Activated B cell treated with CpG ODN at 0.5 μM for 24 hours (primary cell): ENCODE data around the gene SLC36A2. TPM values are rescaled to one million over a fixed set of nuclear protein-coding genes. Genes with fewer than 3 reads are reported as not detected.
A peak's percentile ranks its signal among the peaks of the same experiment; 100 is the strongest.

Experiments
- ATAC-seq: fragments of 200-7000 bp; cut with Tn5 transposase; one replicate; pipeline ENCODE4 v1.10.0; 2021; ENCODE audit warnings: low read depth, mild to moderate bottlenecking, moderate library complexity
- CTCF ChIA-PET: fragments of 350-600 bp; sonication (Branson Sonifier 250); formaldehyde crosslinking; loops from one replicate; lab custom pipeline; 2021; ENCODE audit warnings: antibody characterized with exemption; lab: Charles Lee
- POLR2A ChIA-PET: fragments of 350-600 bp; sonication (Branson Sonifier 250); formaldehyde crosslinking; loops from one replicate; lab custom pipeline; 2021; ENCODE audit warnings: antibody characterized with exemption; lab: Charles Lee
- DNase-seq: peaks from one replicate; pipeline ENCODE4 v3.0.0; 2022
- H3K27ac Mint-ChIP-seq: one replicate; pipeline ENCODE4 v1.8.0; 2020; ENCODE audit warnings: mixed read lengths
- H3K27me3 Mint-ChIP-seq: one replicate; pipeline ENCODE4 v1.8.0; 2021; ENCODE audit warnings: mixed read lengths
- H3K36me3 Mint-ChIP-seq: one replicate; pipeline ENCODE4 v1.8.0; 2021; ENCODE audit warnings: low read depth, mixed read lengths
- H3K4me1 Mint-ChIP-seq: one replicate; pipeline ENCODE4 v1.8.0; 2021; ENCODE audit warnings: mixed read lengths
- H3K4me3 Mint-ChIP-seq: one replicate; pipeline ENCODE4 v1.8.0; 2020; ENCODE audit warnings: mild to moderate bottlenecking, mixed read lengths
- H3K9me3 Mint-ChIP-seq: one replicate; pipeline ENCODE4 v1.8.0; 2020; ENCODE audit warnings: mixed read lengths
- intact Hi-C: fragments of 100-400 bp; cut with micrococcal nuclease; formaldehyde crosslinking; loops from one replicate; pipeline ENCODE4 v1.15.1; 2024
- total RNA-seq: library from RNA; stranded (reverse); gene quantifications from 2 replicates; pipeline ENCODE4 v1.2.3, GENCODE V29; 2022
- TF ChIP-seq, protein P1 (sequence below): fragments of 200-600 bp; IDR thresholded peaks from one replicate; pipeline ENCODE4 v1.8.0; 2022; ENCODE audit warnings: antibody characterized with exemption, mild to moderate bottlenecking

The SLC36A2 gene
- total RNA-seq, 1 donor from 2014 or later: not detected

DNA sequence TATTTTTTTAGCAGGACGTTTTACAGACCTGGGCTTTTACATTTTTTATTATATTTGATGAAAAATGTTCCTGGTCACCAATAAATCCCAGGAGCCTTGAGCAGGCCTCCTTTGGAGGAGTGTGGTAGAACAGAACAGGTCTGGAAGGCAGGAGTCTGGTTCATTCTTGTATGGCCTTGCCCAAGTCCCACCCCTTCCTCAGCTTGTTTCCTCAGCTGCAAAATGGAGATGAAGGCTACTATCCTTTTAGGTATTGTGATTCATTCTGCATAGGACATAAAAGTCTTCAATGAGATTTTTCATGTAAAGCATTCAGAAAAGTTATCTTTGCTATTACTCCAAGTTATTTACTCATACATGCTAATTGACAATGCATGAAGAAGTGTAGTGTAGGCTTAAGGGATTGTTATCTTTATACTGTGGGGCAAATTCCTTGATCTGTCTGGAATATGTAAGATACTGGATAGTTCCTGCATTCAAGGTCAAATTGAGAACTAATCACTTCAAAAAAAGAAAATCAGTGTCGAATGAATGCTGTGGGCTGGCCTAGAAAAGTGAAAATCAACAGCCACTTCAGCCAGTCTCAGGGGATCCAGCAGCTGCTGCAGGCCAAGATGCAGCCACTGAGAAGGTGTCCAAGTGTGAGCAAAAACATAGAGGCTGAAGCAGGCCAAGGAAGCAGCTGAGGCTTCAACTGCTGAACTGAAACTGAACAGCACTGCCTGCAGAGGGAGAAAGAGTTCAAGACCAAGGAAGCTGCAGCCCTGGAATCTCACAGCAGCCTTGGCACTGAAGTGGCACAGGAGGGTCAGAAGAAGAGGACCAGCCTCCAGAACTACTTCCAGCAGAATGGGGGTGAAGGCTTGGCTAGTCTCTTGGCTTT, 28.3 kb downstream of the SLC36A2 start:
- Mint-ChIP-seq H3K4me3 (no peak overlapping the region), H3K9me3 (no peaks in the 10 kb centered on the region), H3K27ac (peak overlapping the region; percentile 32), H3K36me3 (no peaks in the 10 kb centered on the region), H3K4me1 (peaks cover 11% of the 10 kb centered on the region), H3K27me3 (peaks cover 4% of the 10 kb centered on the region)
- CTCF ChIA-PET: interaction anchor here (1.1 to 1.6 kb wide), 4 partner anchors 108 to 333 kb away, joined by 3 to 5 read pairs (median 4); partner anchors contain the start of gene SLC36A1
- ATAC-seq: peak; percentile 68
- no peak for DNase-seq
- POLR2A ChIA-PET: no interaction called here
- TF ChIP-seq, protein P1, sequence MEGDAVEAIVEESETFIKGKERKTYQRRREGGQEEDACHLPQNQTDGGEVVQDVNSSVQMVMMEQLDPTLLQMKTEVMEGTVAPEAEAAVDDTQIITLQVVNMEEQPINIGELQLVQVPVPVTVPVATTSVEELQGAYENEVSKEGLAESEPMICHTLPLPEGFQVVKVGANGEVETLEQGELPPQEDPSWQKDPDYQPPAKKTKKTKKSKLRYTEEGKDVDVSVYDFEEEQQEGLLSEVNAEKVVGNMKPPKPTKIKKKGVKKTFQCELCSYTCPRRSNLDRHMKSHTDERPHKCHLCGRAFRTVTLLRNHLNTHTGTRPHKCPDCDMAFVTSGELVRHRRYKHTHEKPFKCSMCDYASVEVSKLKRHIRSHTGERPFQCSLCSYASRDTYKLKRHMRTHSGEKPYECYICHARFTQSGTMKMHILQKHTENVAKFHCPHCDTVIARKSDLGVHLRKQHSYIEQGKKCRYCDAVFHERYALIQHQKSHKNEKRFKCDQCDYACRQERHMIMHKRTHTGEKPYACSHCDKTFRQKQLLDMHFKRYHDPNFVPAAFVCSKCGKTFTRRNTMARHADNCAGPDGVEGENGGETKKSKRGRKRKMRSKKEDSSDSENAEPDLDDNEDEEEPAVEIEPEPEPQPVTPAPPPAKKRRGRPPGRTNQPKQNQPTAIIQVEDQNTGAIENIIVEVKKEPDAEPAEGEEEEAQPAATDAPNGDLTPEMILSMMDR: no peak
- intact Hi-C loops: loop anchor here (2.0 to 5.0 kb wide), 2 partner anchors 183 to 334 kb away; no protein-coding TSS in a partner anchor

DNA sequence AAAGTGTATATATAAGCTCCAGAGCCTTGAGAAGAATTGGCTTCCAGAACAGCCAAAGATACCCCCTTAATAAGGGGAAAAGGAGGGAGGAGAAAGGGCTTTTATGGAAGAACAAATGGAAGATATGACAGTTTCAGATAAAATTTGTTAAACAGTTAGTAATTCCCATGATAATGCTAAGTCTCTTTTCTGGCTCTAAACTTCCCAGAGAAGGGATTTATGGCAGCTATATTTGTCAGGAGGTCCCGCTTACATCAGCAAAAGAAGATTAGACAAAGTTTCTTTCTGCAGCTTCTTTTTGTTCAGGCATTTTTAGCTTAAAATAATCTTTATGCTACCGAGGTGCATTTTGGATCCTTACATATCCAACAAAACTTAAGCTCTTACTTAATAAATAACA, 29.5 kb downstream of the SLC36A2 start:
- no peaks in the 10 kb centered on the region for H3K9me3 Mint-ChIP-seq
- no peaks in the 10 kb centered on the region for H3K36me3 Mint-ChIP-seq
- TF ChIP-seq, protein P1: no peak
- H3K27me3 Mint-ChIP-seq: peaks cover 5% of the 10 kb centered on the region
- H3K27ac Mint-ChIP-seq: no peak overlapping the region
- intact Hi-C loops: loop anchor here (2.0 to 5.0 kb wide), 4 partner anchors 65 to 335 kb away; partner anchors contain the start of gene GM2A
- H3K4me1 Mint-ChIP-seq: peaks cover 11% of the 10 kb centered on the region
- DNase-seq (no peak), ATAC-seq (no peak)
- POLR2A ChIA-PET: interaction anchor here (0.7 kb wide), 2 partner anchors 11 to 559 kb away, joined by 3 read pairs; partner anchors contain the start of gene DCTN4
- CTCF ChIA-PET: interaction anchor here (0.8 to 2.6 kb wide), 3 partner anchors 77 to 192 kb away, joined by 3 to 16 read pairs (median 4); no protein-coding TSS in a partner anchor
- no peak overlapping the region for H3K4me3 Mint-ChIP-seq

DNA sequence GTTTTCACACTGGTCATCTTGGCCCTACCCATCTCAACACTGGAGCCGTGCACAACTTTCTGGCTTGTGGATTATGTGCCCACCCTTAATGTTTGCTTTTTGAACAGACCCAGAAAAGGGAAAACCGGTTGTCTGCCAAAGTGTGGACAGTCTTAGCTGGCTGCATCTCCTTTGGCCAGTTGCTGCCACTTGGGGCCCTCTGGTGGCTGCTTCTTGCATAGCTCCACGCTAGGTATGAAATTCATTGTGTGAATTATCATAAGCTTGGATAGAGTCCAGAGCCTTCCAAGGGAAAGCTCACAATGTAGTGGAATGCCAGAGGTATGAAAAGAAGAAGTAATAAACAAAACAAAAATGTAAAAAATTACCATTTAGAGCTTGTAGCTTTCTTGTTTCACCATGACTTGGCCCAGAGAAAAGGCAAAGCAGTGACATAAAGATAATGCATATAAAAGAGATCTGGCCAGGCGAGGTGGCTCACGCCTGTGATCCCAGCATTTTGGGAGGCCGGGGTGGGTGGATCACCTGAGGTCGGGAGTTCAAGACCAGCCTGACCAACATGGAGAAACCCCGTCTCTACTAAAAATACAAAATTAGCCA, 31.3 kb downstream of the SLC36A2 start:
- peaks cover 5% of the 10 kb centered on the region for H3K27me3 Mint-ChIP-seq
- H3K36me3 Mint-ChIP-seq: no peaks in the 10 kb centered on the region
- CTCF ChIA-PET: interaction anchor here (0.6 to 2.6 kb wide), 30 partner anchors 10 to 535 kb away, joined by 3 to 18 read pairs (median 4); partner anchors contain the start of gene GM2A
- no peak overlapping the region for H3K4me3 Mint-ChIP-seq
- POLR2A ChIA-PET: interaction anchor here (0.7 to 1.0 kb wide), 3 partner anchors 58 to 190 kb away, joined by 3 read pairs; no protein-coding TSS in a partner anchor
- peaks cover 3% of the 10 kb centered on the region for H3K9me3 Mint-ChIP-seq
- DNase-seq: peak; percentile 40
- intact Hi-C loops: loop anchor here (1.0 to 5.0 kb wide), 6 partner anchors 63 to 265 kb away; partner anchors contain the start of gene GM2A
- no peak overlapping the region for H3K27ac Mint-ChIP-seq
- ATAC-seq: peak; percentile 83
- peaks cover 11% of the 10 kb centered on the region for H3K4me1 Mint-ChIP-seq
- TF ChIP-seq, protein P1: peak; percentile 64

DNA sequence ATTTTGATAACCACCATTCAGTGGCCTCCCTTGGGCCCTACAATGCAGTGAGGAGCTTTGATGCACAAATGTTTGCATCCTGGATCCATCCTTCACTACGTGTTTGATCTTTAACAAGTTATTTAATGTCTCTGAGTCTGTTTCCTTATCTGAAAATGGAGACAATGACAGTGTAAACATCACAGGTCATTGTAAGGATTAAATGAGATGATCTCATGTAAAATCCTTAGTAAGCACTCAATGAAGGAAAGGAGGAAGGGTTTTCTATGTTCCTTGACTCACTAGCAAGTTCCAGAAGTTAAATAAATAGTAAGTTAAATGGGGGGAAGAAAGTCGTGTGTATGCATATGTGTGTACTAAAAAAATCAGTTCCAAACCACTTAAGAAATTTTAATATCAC, 34.0 kb downstream of the SLC36A2 start:
- peaks cover 9% of the 10 kb centered on the region for H3K9me3 Mint-ChIP-seq
- H3K36me3 Mint-ChIP-seq: no peaks in the 10 kb centered on the region

More for the DNA sequence above, 34.0 kb downstream of the SLC36A2 start:
- Mint-ChIP-seq H3K4me1 (peaks cover 2% of the 10 kb centered on the region), H3K27me3 (peaks cover 5% of the 10 kb centered on the region), H3K27ac (no peak overlapping the region), H3K4me3 (no peak overlapping the region)
- intact Hi-C loops: no loop called here
- ATAC-seq (no peak), DNase-seq (no peak)
- CTCF ChIA-PET: interaction anchor here (1.0 to 1.3 kb wide), 3 partner anchors 72 to 188 kb away, joined by 3 to 7 read pairs (median 4); no protein-coding TSS in a partner anchor
- POLR2A ChIA-PET: no interaction called here
- TF ChIP-seq, protein P1: no peak
